Epithelial cell of proximal tubule (primary cell): ENCODE results near the gene IL19. TPM values are rescaled to one million over a fixed set of nuclear protein-coding genes. Genes with fewer than 3 reads are reported as not detected.
A peak's percentile ranks its signal among the peaks of the same experiment; 100 is the strongest.

Experiments
- DNase-seq: peaks from one replicate; pipeline ENCODE4 v3.0.0-alpha.2; 2011; ENCODE audit warnings: low read depth
- H3K4me3 ChIP-seq: 2 replicates; pipeline ENCODE4 v1.5.1; 2011; ENCODE audit warnings: low read depth, mild to moderate bottlenecking, low read length
- CTCF ChIP-seq: conservative IDR thresholded peaks from 2 replicates; pipeline ENCODE4 v1.5.1; 2012; ENCODE audit warnings: low read depth, mild to moderate bottlenecking, low read length
- total RNA-seq: library from RNA; depleted of rRNA; stranded (reverse); fragments of >200 nt; gene quantifications from 2 replicates; pipeline ENCODE4 v1.2.3, GENCODE V29; 2015

IL19 gene
- total RNA-seq, 1 donor from 2014 or later = not detected

GRCh38 chr1:206831650-206832049 lies 61.1 kb downstream of the IL19 start:
- H3K4me3 ChIP-seq = no peak overlapping the region
- no peak for DNase-seq
- TF ChIP-seq CTCF = no peak

- no peak overlapping the region for H3K4me3 ChIP-seq
- no peak for TF ChIP-seq CTCF
- DNase-seq = no peak
Observed at GRCh38 chr1:206832352-206832880, 61.8 kb downstream of the IL19 start.

GRCh38 chr1:206833106-206833680 lies 62.6 kb downstream of the IL19 start:
- TF ChIP-seq CTCF = no peak
- DNase-seq = peak; percentile 20

GRCh38 chr1:206833801-206834200 lies 63.2 kb downstream of the IL19 start:
- no peak overlapping the region for H3K4me3 ChIP-seq
- DNase-seq = no peak
- no peak for TF ChIP-seq CTCF

More at GRCh38 chr1:206833106-206833680, 62.6 kb downstream of the IL19 start:
- no peak overlapping the region for H3K4me3 ChIP-seq

- no peak for DNase-seq
- H3K4me3 ChIP-seq = no peak overlapping the region
- no peak for TF ChIP-seq CTCF
Observed at GRCh38 chr1:206834217-206834616, 63.6 kb downstream of the IL19 start.

- DNase-seq = no peak
- no peak overlapping the region for H3K4me3 ChIP-seq
- no peak for TF ChIP-seq CTCF
Observed at GRCh38 chr1:206834711-206835110, 64.1 kb downstream of the IL19 start.

- no peak for TF ChIP-seq CTCF
- H3K4me3 ChIP-seq = no peak overlapping the region
- DNase-seq = no peak
Observed at GRCh38 chr1:206835186-206835585, 64.6 kb downstream of the IL19 start.
